B cell (primary cell): ENCODE results near the gene KIF11.

Experiments used
- CTCF ChIP-seq: fragments of 200-600 bp; IDR thresholded peaks from one replicate; pipeline ENCODE4 v1.8.0; 2022; ENCODE audit warnings: antibody characterized with exemption, mild to moderate bottlenecking
- EZH2 ChIP-seq: IDR thresholded peaks from 2 replicates; pipeline ENCODE4 v1.6.1; 2012; ENCODE audit warnings: borderline replicate concordance, low read depth, mild to moderate bottlenecking, moderate library complexity, low read length; ENCODE audit not compliant: insufficient read depth, poor library complexity, severe bottlenecking

GRCh38 chr10:92550924-92551323 lies 42.0 kb upstream of the KIF11 start:
- TF ChIP-seq EZH2: no peak
- TF ChIP-seq CTCF: no peak
